Neutrophil (primary cell): ENCODE results near the gene USP49.
A peak's percentile ranks its signal among the peaks of the same experiment; 100 is the strongest.

Experiments
- H3K27ac ChIP-seq: fragments of 200-600 bp; sonication (generic); 2 replicates; pipeline ENCODE4 v1.5.1; 2016; ENCODE audit warnings: mild to moderate bottlenecking, moderate library complexity
- H3K27me3 ChIP-seq: fragments of 200-600 bp; sonication (generic); 2 replicates; pipeline ENCODE4 v1.6.0; 2016; ENCODE audit warnings: mild to moderate bottlenecking
- H3K36me3 ChIP-seq: fragments of 200-600 bp; sonication (generic); 2 replicates; pipeline ENCODE4 v1.5.1; 2017
- H3K4me1 ChIP-seq, 2 experiments: fragments of 200-600 bp in 1 of 2; sonication (generic) in 1 of 2; 1 replicate in 1 of 2; 2 replicates in 1 of 2; pipeline versions ENCODE4 v1.5.1 to v1.6.1; 2013 to 2016; ENCODE audit warnings: low read depth in 1 of 2, low read length in 1 of 2, mild to moderate bottlenecking in 1 of 2, moderate library complexity in 1 of 2; ENCODE audit not compliant: control insufficient read depth in 1 of 2, insufficient read depth in 1 of 2
- H3K4me3 ChIP-seq, 2 experiments: fragments of 200-600 bp in 1 of 2; sonication (generic) in 1 of 2; 1 replicate in 1 of 2; 2 replicates in 1 of 2; pipeline ENCODE4 v1.5.1; 2013 to 2016; ENCODE audit warnings: low read depth in 1 of 2, low read length in 1 of 2, mild to moderate bottlenecking in 1 of 2, moderate library complexity in 1 of 2
- H3K9me3 ChIP-seq: fragments of 200-600 bp; sonication (generic); 2 replicates; pipeline ENCODE4 v1.5.1; 2016
- CTCF ChIP-seq: fragments of 200-600 bp; sonication (generic); IDR thresholded peaks from 2 replicates; pipeline ENCODE4 v1.5.1; 2016; ENCODE audit warnings: antibody characterized with exemption

The USP49 gene

GRCh38 chr6:41940759-41941279 is 45.6 kb upstream of the USP49 start:
- Histone ChIP-seq H3K4me3 (peak overlapping the region; percentile 97 to 99), H3K36me3 (peaks cover 29% of the 10 kb centered on the region), H3K27me3 (no peaks in the 10 kb centered on the region), H3K9me3 (no peaks in the 10 kb centered on the region), H3K27ac (peak overlapping the region; percentile 95), H3K4me1 (peaks cover 72 to 74% of the 10 kb centered on the region in 2 experiments)
- no peak for TF ChIP-seq CTCF

GRCh38 chr6:41939848-41940758 is 44.9 kb upstream of the USP49 start:
- peaks cover 36% of the 10 kb centered on the region for H3K36me3 ChIP-seq
- H3K4me3 ChIP-seq, result peak overlapping the region; percentile 97 to 99
- no peaks in the 10 kb centered on the region for H3K9me3 ChIP-seq
- H3K27ac ChIP-seq, result peak overlapping the region; percentile 95
- peaks cover 79 to 81% of the 10 kb centered on the region in 2 experiments for H3K4me1 ChIP-seq
- no peak for TF ChIP-seq CTCF
- H3K27me3 ChIP-seq, result no peaks in the 10 kb centered on the region

- no peak for TF ChIP-seq CTCF
- Histone ChIP-seq H3K27me3 (no peaks in the 10 kb centered on the region), H3K4me3 (peak overlapping the region; percentile 97 to 99), H3K4me1 (peaks cover 85 to 87% of the 10 kb centered on the region in 2 experiments), H3K27ac (peak overlapping the region; percentile 95), H3K36me3 (peaks cover 44% of the 10 kb centered on the region), H3K9me3 (no peaks in the 10 kb centered on the region)
These were observed 44.1 kb upstream of the USP49 start for GRCh38 chr6:41939176-41939847.

GRCh38 chr6:41938590-41939175 is 43.5 kb upstream of the USP49 start:
- Histone ChIP-seq H3K27me3 (no peaks in the 10 kb centered on the region), H3K9me3 (no peaks in the 10 kb centered on the region), H3K36me3 (peaks cover 50% of the 10 kb centered on the region), H3K27ac (peak overlapping the region; percentile 95), H3K4me3 (peak overlapping the region; percentile 97 to 99), H3K4me1 (peaks cover 81 to 84% of the 10 kb centered on the region in 2 experiments)
- TF ChIP-seq CTCF, result no peak

- H3K27ac ChIP-seq, result peak overlapping the region; percentile 95
- H3K9me3 ChIP-seq, result no peaks in the 10 kb centered on the region
- no peaks in the 10 kb centered on the region for H3K27me3 ChIP-seq
- peak; percentile 8 for TF ChIP-seq CTCF
- H3K4me1 ChIP-seq, result peaks cover 74 to 77% of the 10 kb centered on the region in 2 experiments
- peaks cover 55% of the 10 kb centered on the region for H3K36me3 ChIP-seq
- peak overlapping the region; percentile 97 to 99 for H3K4me3 ChIP-seq
These were observed 42.8 kb upstream of the USP49 start for GRCh38 chr6:41937861-41938574.
